ENCODE data around the gene KCNQ5.
A peak's percentile ranks its signal among the peaks of the same experiment; 100 is the strongest.
"Not testable (repeated sequence)": the region's sequence is repeated elsewhere in the genome, so short reads cannot be mapped to it uniquely, and the experiment has no call there.

Gene KCNQ5

DNA sequence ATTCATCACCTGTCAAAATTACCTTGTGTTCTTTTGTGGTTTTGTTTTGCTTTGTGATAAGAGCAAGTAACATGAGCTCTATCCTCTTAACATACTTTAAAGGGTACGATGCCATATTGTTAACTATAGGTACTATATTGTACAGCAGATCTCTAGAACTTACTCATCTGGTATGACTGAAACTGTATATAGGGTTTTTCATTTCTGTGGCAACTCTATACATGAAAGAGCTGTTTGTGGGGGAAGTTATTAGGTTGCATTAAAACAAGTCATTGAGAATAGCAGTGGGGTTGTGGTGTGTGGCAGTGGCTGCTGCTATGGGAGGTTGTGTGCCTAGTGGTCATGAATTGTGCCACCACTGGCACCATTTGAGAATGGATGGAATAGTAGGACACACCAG lies 268.4 kb downstream of the KCNQ5 start:
- TF ChIP-seq, protein P1, sequence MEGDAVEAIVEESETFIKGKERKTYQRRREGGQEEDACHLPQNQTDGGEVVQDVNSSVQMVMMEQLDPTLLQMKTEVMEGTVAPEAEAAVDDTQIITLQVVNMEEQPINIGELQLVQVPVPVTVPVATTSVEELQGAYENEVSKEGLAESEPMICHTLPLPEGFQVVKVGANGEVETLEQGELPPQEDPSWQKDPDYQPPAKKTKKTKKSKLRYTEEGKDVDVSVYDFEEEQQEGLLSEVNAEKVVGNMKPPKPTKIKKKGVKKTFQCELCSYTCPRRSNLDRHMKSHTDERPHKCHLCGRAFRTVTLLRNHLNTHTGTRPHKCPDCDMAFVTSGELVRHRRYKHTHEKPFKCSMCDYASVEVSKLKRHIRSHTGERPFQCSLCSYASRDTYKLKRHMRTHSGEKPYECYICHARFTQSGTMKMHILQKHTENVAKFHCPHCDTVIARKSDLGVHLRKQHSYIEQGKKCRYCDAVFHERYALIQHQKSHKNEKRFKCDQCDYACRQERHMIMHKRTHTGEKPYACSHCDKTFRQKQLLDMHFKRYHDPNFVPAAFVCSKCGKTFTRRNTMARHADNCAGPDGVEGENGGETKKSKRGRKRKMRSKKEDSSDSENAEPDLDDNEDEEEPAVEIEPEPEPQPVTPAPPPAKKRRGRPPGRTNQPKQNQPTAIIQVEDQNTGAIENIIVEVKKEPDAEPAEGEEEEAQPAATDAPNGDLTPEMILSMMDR (IDR thresholded peaks at IDR 0.05; ENCODE audit: low read depth, low read length, missing control alignments), result no peak
- in situ Hi-C loops (cut with HindIII; ENCODE audit: low sequenced_read_pairs), result no loop called here
- H3K4me3 ChIP-seq (ENCODE audit: low read depth, low read length), result no peak overlapping the region
- DNase-seq (ENCODE audit: low read depth), result no peak

DNA sequence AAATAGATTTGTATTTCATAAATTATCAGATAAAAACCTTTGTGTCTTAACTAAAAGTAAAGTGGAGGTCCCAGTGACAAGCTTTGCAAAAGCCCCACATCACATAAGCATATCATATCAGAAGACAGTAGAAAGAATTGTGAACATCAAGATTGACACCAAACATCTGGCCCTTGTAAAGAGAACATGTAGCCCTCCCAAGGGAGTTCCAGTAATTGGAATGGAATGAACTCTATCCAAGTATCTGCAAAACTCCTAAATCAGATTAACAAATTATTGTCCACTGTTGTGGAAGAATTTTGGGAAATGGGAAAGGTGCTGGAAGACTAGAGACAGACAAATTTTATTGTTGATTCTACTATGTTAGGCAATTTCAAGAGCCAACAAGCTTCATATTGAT lies 268.8 kb downstream of the KCNQ5 start:
- DNase-seq (ENCODE audit: low read depth), result no peak
- TF ChIP-seq, protein P1 (IDR thresholded peaks at IDR 0.05; ENCODE audit: low read depth, low read length, missing control alignments), result no peak
- no peak overlapping the region for H3K4me3 ChIP-seq (ENCODE audit: low read depth, low read length)
- in situ Hi-C loops (cut with HindIII; ENCODE audit: low sequenced_read_pairs), result no loop called here

DNA sequence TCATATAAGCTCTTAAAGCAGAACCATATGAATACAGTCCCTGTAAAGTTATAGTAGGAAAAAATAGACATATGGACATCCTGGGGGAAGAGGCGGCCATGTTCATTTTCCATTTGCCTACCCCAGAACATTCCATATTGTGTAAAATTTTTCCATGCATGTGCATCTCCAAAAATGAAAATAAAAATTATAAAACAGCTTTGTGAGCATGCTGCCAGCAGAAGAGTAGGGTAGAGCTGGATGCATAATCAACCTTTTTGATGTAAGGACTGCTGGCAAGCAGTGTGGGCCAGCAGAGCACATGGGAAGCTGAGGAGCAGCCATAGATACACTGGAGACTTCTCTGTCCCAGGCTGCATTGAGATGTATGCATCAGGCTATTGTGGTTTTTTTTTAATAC lies 271.0 kb downstream of the KCNQ5 start:
- no peak for DNase-seq (ENCODE audit: low read depth)
- TF ChIP-seq, protein P1 (IDR thresholded peaks at IDR 0.05; ENCODE audit: low read depth, low read length, missing control alignments), result no peak
- H3K4me3 ChIP-seq (ENCODE audit: low read depth, low read length), result no peak overlapping the region
- in situ Hi-C loops (cut with HindIII; ENCODE audit: low sequenced_read_pairs), result no loop called here

DNA sequence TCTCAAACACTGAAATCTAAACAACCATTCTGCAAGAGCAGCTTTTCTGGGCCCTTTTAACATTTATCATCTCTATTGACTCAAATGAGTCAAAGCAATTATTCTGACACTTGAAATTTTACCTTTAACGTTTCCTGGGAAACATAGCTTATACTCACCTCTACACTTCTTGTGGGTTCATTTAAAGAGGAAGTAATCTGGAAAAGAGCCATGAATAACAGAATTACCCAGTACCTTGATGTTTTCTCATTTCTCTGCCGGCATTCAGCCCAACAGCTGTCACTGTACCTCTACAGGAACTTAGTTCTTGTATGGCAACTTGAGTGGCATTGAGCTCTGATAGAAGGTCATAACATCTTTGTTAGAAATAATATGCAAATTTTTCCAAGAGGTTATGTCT lies 272.2 kb downstream of the KCNQ5 start:
- no peak overlapping the region for H3K4me3 ChIP-seq (ENCODE audit: low read depth, low read length)
- in situ Hi-C loops (cut with HindIII; ENCODE audit: low sequenced_read_pairs), result no loop called here
- no peak for DNase-seq (ENCODE audit: low read depth)
- TF ChIP-seq, protein P1 (IDR thresholded peaks at IDR 0.05; ENCODE audit: low read depth, low read length, missing control alignments), result no peak

DNA sequence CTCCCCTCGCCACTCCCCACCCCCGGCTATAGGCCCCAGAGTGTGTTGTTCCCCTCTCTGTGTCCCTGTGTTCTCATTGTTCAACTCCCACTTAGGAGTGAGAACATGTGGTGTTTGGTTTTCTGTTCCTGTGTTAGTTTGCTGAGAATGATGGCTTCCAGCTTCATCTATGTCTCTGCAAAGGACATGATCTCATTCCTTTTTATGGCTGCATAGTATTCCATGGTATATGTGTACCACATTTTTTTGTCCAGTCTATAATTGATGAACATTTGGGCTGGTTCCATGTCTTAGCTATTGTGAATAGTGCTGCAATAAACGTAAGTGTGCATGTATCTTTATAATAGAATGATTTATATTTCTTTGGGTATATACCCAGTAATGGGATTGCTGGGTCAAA lies 276.4 kb downstream of the KCNQ5 start:
- in situ Hi-C loops (cut with HindIII; ENCODE audit: low sequenced_read_pairs); H3K4me3 ChIP-seq (ENCODE audit: low read depth, low read length); DNase-seq (ENCODE audit: low read depth): not testable (repeated sequence)

DNA sequence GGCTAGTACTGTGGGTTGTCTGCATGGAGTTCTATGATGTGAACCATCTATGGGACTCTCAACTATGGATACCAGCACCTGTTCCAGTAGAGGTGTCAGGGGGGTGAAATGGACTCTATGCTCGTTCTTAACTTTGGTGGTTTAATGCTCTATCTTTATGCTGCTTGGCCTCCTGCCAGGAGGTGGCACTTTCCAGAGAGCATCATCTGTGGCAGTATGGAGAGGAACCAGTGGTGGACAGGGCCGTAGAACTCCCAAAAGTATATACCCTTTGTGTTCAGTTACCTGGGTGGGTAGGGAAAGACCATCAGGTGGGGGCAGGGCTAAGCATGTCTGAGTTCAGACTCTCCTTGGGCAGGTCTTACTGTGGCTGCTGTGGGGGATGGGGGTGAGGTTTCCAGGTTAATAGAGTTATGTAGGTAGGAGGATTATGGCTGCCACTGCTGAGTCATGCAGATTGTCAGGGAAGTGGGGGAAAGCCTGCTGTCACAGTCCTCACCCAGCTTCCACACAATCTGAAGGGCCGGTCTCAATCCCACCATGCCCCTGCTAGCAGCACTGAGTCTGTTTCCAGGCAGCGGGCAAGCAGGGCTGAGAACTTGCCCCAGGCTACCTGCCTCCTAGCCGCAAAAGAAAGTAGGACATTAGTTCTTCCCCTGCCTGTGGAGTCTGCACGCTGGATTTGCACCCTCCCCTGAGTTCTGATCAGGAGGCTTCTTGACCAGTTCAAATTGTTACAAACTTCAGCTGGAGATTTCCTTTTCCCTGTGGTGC lies 284.0 kb downstream of the KCNQ5 start:
- in situ Hi-C loops (cut with HindIII; ENCODE audit: low sequenced_read_pairs), result no loop called here
- DNase-seq (ENCODE audit: low read depth), result no peak
- H3K4me3 ChIP-seq (ENCODE audit: low read depth, low read length), result no peak overlapping the region
- TF ChIP-seq, protein P1 (IDR thresholded peaks at IDR 0.05; ENCODE audit: low read depth, low read length, missing control alignments), result no peak

DNA sequence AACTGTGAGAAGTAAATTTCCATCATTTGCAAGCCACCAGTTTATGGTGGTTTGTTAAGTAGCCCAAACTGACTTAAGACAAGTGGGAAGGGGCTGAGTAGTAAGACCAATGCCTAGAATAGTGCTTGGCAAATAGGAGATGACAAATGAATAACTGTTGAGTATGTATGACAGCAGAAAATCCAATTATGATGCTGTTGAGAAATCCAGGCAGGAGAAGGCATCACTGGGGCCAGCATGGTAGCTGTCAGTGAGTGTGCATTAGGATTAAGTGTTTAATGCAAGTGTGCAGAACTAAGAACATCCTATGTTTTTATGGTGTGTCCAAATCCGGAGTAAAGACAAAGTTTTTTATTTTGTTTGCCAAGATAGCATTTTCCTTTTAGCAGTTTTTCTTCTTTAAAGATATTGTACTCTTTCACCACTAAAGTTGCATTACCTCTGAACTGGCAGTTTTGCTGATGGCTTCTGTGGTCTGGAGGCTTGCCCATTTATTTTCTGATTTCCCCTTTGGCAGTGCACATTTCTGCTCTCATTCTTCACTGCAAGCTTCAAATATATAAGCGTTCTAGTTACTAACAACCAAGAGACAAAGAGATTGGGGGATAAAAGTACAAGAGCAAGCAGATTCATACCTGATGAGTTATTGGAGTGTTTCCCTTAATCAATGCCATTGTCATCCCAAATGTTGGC lies 289.7 kb downstream of the KCNQ5 start:
- in situ Hi-C loops (cut with HindIII; ENCODE audit: low sequenced_read_pairs), result no loop called here
- TF ChIP-seq, protein P1 (IDR thresholded peaks at IDR 0.05; ENCODE audit: low read depth, low read length, missing control alignments), result no peak
- peak; percentile 79 for DNase-seq (ENCODE audit: low read depth)
- H3K4me3 ChIP-seq (ENCODE audit: low read depth, low read length), result no peak overlapping the region

Measured in astrocyte of the cerebellum (primary cell).